HEK293 (cell line): ENCODE results near the gene PRKG1.

Experiments
- CTCF ChIA-PET: fragments of 350-600 bp; formaldehyde crosslinking; extraction: SDS; loops from one replicate; lab custom pipeline; 2021; ENCODE audit warnings: antibody characterized with exemption; lab: Yijun Ruan, JAX
- POLR2A ChIA-PET: fragments of 300-600 bp; formaldehyde crosslinking; extraction: SDS; loops from one replicate; lab custom pipeline; 2020; ENCODE audit warnings: antibody characterized with exemption, inconsistent platforms; lab: Yijun Ruan, JAX
- H3K27ac ChIP-seq: fragments of 200-500 bp; sonication (Bioruptor generic); 2 replicates; pipeline ENCODE4 v1.5.1; 2014; ENCODE audit warnings: low read depth, low read length, control low read depth, inconsistent platforms; ENCODE audit errors: extremely low read depth
- H3K36me3 ChIP-seq, 2 experiments: fragments of 200-500 bp in 1 of 2; sonication (Bioruptor generic) in 1 of 2; 1 replicate in 1 of 2; 2 replicates in 1 of 2; pipeline ENCODE4 v1.5.1; 2014 to 2017; ENCODE audit warnings: inconsistent platforms in 2 of 2, low read length in 2 of 2; ENCODE audit not compliant: control insufficient read depth in 2 of 2, insufficient read depth in 1 of 2
- H3K4me1 ChIP-seq: fragments of 200-500 bp; sonication (Bioruptor generic); 2 replicates; pipeline ENCODE4 v1.5.1; 2014; ENCODE audit warnings: mild to moderate bottlenecking, low read length, inconsistent platforms; ENCODE audit not compliant: control insufficient read depth, insufficient read depth
- H3K4me3 ChIP-seq: 2 replicates; pipeline ENCODE4 v1.5.1; 2011; ENCODE audit warnings: low read depth, mild to moderate bottlenecking, control low read depth, low read length, moderate library complexity
- H3K9me3 ChIP-seq: fragments of 200-500 bp; sonication (Bioruptor generic); 2 replicates; pipeline ENCODE4 v1.5.1; 2014; ENCODE audit warnings: low read depth, low read length, inconsistent platforms; ENCODE audit not compliant: control insufficient read depth, insufficient read depth
- OVOL3 ChIP-seq: fragments of 450-650 bp; formaldehyde crosslinking; IDR thresholded peaks from 2 replicates; pipeline ENCODE4 v1.5.1; 2016; ENCODE audit warnings: missing biosample characterization, missing genetic modification characterization
- REPIN1 ChIP-seq: fragments of 450-650 bp; formaldehyde crosslinking; IDR thresholded peaks from 2 replicates; pipeline ENCODE4 v1.5.1; 2017; ENCODE audit warnings: missing biosample characterization, missing genetic modification characterization, low read depth
- ZBTB20 ChIP-seq: fragments of 450-650 bp; formaldehyde crosslinking; IDR thresholded peaks from 2 replicates; pipeline ENCODE4 v1.5.1; 2016; ENCODE audit warnings: missing biosample characterization, missing genetic modification characterization
- ZBTB8A ChIP-seq: fragments of 450-650 bp; formaldehyde crosslinking; IDR thresholded peaks from 2 replicates; pipeline ENCODE4 v1.5.1; 2016; ENCODE audit warnings: missing biosample characterization, missing genetic modification characterization
- ZNF138 ChIP-seq: fragments of 450-650 bp; formaldehyde crosslinking; IDR thresholded peaks from 2 replicates; pipeline ENCODE4 v1.5.1; 2016; ENCODE audit warnings: missing biosample characterization, missing genetic modification characterization, borderline replicate concordance
- ZNF140 ChIP-seq: fragments of 450-650 bp; formaldehyde crosslinking; IDR thresholded peaks from 2 replicates; pipeline ENCODE4 v1.5.1; 2016; ENCODE audit warnings: missing biosample characterization, missing genetic modification characterization
- ZNF184 ChIP-seq: fragments of 450-650 bp; IDR thresholded peaks from 2 replicates; pipeline ENCODE4 v1.5.1; 2018; ENCODE audit warnings: missing biosample characterization, mild to moderate bottlenecking, missing genetic modification characterization
- ZNF211 ChIP-seq: fragments of 450-650 bp; formaldehyde crosslinking; IDR thresholded peaks from 2 replicates; pipeline ENCODE4 v1.5.1; 2016; ENCODE audit warnings: low read depth, missing biosample characterization, missing genetic modification characterization
- ZNF223 ChIP-seq: fragments of 450-650 bp; formaldehyde crosslinking; IDR thresholded peaks from 2 replicates; pipeline ENCODE4 v1.5.1; 2016; ENCODE audit warnings: missing biosample characterization, missing genetic modification characterization
- ZNF266 ChIP-seq: fragments of 450-650 bp; formaldehyde crosslinking; IDR thresholded peaks from 2 replicates; pipeline ENCODE4 v1.5.1; 2016; ENCODE audit warnings: missing biosample characterization, missing genetic modification characterization, low read depth
- ZNF426 ChIP-seq: fragments of 450-650 bp; formaldehyde crosslinking; IDR thresholded peaks from 2 replicates; pipeline ENCODE4 v1.5.1; 2017; ENCODE audit warnings: missing biosample characterization, missing genetic modification characterization, mild to moderate bottlenecking, inconsistent platforms, moderate library complexity
- ZNF621 ChIP-seq: fragments of 450-650 bp; formaldehyde crosslinking; IDR thresholded peaks from 2 replicates; pipeline ENCODE4 v1.5.1; 2017; ENCODE audit warnings: missing biosample characterization, missing genetic modification characterization
- ZNF626 ChIP-seq: fragments of 450-650 bp; sonication (Bioruptor Pico); formaldehyde crosslinking; IDR thresholded peaks from 2 replicates; pipeline ENCODE4 v1.5.1; 2018; ENCODE audit warnings: missing biosample characterization, missing genetic modification characterization, inconsistent platforms
- ZNF704 ChIP-seq: fragments of 450-650 bp; formaldehyde crosslinking; IDR thresholded peaks from 2 replicates; pipeline ENCODE4 v1.5.1; 2016; ENCODE audit warnings: missing biosample characterization, missing genetic modification characterization
- ZNF830 ChIP-seq: fragments of 450-650 bp; IDR thresholded peaks from 2 replicates; pipeline ENCODE4 v1.5.0; 2018; ENCODE audit warnings: missing biosample characterization, missing genetic modification characterization, low read depth, mild to moderate bottlenecking, moderate library complexity
- TF ChIP-seq, protein P1 (sequence below): fragments of 450-650 bp; formaldehyde crosslinking; IDR thresholded peaks from 2 replicates; pipeline ENCODE4 v1.5.1; 2016; ENCODE audit warnings: missing biosample characterization, missing genetic modification characterization
- TF ChIP-seq, protein P2 (sequence below): fragments of 450-650 bp; formaldehyde crosslinking; IDR thresholded peaks from 2 replicates; pipeline ENCODE4 v1.5.1; 2017; ENCODE audit warnings: missing biosample characterization, missing genetic modification characterization
- TF ChIP-seq, protein P3 (sequence below): fragments of 450-650 bp; formaldehyde crosslinking; IDR thresholded peaks from 2 replicates; pipeline ENCODE4 v1.5.1; 2016; ENCODE audit warnings: missing biosample characterization, missing genetic modification characterization

The PRKG1 gene

GRCh38 chr10:51425431-51425830, 351.1 kb downstream of the PRKG1 start:
- TF ChIP-seq ZNF621 (no peak), ZNF184 (no peak), ZNF626 (no peak)
- TF ChIP-seq, protein P1, sequence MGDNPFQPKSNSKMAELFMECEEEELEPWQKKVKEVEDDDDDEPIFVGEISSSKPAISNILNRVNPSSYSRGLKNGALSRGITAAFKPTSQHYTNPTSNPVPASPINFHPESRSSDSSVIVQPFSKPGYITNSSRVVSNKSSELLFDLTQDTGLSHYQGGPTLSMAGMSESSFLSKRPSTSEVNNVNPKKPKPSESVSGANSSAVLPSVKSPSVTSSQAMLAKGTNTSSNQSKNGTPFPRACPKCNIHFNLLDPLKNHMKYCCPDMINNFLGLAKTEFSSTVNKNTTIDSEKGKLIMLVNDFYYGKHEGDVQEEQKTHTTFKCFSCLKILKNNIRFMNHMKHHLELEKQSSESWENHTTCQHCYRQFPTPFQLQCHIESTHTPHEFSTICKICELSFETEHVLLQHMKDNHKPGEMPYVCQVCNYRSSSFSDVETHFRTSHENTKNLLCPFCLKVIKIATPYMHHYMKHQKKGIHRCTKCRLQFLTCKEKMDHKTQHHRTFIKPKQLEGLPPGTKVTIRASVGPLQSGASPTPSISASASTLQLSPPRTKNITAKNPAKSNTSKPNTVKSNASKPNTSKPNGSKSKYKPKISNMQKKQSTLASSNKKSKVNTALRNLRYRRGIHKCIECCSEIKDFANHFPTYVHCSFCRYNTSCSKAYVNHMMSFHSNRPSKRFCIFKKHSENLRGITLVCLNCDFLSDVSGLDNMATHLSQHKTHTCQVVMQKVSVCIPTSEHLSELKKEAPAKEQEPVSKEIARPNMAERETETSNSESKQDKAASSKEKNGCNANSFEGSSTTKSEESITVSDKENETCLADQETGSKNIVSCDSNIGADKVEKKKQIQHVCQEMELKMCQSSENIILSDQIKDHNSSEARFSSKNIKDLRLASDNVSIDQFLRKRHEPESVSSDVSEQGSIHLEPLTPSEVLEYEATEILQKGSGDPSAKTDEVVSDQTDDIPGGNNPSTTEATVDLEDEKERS (tag by site-specific recombination) = no peak
- Histone ChIP-seq H3K27ac (no peak overlapping the region), H3K4me3 (no peak overlapping the region), H3K4me1 (no peaks in the 10 kb centered on the region), H3K36me3 (no peaks in the 10 kb centered on the region), H3K9me3 (no peaks in the 10 kb centered on the region)
- ChIA-PET POLR2A (no interaction called here), CTCF (interaction anchor here (1.1 to 1.3 kb wide), 2 partner anchors 361 to 362 kb away, joined by 3 read pairs; no protein-coding TSS in a partner anchor)

DNA sequence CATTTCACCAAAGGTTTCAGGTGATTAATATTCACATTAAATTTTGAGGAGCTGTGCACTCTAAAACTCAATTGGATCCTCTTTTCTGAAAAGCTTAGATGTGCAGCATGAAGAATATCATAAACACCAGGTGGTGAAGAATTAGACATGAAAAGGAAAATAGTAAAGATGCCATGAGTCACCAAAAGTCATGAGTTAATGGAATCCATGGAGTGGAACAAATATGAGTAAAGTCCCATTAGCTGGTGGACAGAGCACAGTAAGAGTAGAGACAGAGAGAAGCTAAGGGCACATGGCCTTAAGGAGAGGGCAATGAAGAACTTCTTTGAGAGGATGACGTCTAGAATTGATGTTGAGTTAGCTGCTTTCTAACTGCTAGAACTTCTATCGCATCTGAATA, 353.5 kb downstream of the PRKG1 start:
- Histone ChIP-seq H3K4me3 (no peak overlapping the region), H3K9me3 (no peaks in the 10 kb centered on the region), H3K27ac (no peak overlapping the region), H3K4me1 (no peaks in the 10 kb centered on the region), H3K36me3 (no peaks in the 10 kb centered on the region)
- ChIA-PET POLR2A (no interaction called here), CTCF (interaction anchor here (0.6 to 1.5 kb wide), 3 partner anchors 8 to 532 kb away, joined by 3 read pairs; no protein-coding TSS in a partner anchor)
- TF ChIP-seq ZNF211 (tag by site-specific recombination) (no peak), ZNF426 (tag by site-specific recombination) (no peak), OVOL3 (tag by site-specific recombination) (no peak), ZNF138 (tag by site-specific recombination) (no peak), ZNF266 (tag by site-specific recombination) (no peak), ZNF223 (tag by site-specific recombination) (no peak), REPIN1 (no peak), ZNF704 (no peak), ZBTB20 (tag by site-specific recombination) (no peak), ZNF830 (tag by site-specific recombination) (no peak), ZBTB8A (tag by site-specific recombination) (no peak)
- TF ChIP-seq, protein P2, sequence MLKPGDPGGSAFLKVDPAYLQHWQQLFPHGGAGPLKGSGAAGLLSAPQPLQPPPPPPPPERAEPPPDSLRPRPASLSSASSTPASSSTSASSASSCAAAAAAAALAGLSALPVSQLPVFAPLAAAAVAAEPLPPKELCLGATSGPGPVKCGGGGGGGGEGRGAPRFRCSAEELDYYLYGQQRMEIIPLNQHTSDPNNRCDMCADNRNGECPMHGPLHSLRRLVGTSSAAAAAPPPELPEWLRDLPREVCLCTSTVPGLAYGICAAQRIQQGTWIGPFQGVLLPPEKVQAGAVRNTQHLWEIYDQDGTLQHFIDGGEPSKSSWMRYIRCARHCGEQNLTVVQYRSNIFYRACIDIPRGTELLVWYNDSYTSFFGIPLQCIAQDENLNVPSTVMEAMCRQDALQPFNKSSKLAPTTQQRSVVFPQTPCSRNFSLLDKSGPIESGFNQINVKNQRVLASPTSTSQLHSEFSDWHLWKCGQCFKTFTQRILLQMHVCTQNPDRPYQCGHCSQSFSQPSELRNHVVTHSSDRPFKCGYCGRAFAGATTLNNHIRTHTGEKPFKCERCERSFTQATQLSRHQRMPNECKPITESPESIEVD = no peak

GRCh38 chr10:51430506-51430905, 356.2 kb downstream of the PRKG1 start:
- Histone ChIP-seq H3K9me3 (no peaks in the 10 kb centered on the region), H3K4me3 (no peak overlapping the region), H3K4me1 (no peaks in the 10 kb centered on the region), H3K27ac (no peak overlapping the region), H3K36me3 (no peaks in the 10 kb centered on the region)
- CTCF ChIA-PET = no interaction called here
- TF ChIP-seq, protein P3, sequence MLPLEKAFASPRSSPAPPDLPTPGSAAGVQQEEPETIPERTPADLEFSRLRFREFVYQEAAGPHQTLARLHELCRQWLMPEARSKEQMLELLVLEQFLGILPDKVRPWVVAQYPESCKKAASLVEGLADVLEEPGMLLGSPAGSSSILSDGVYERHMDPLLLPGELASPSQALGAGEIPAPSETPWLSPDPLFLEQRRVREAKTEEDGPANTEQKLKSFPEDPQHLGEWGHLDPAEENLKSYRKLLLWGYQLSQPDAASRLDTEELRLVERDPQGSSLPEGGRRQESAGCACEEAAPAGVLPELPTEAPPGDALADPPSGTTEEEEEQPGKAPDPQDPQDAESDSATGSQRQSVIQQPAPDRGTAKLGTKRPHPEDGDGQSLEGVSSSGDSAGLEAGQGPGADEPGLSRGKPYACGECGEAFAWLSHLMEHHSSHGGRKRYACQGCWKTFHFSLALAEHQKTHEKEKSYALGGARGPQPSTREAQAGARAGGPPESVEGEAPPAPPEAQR = no peak
- TF ChIP-seq ZNF140 = 0 out of 2 replicates have a peak, but pooled peaks have one; percentile 5
- POLR2A ChIA-PET = no interaction called here
